ENCODE measurements around the gene MYCN.

DNA sequence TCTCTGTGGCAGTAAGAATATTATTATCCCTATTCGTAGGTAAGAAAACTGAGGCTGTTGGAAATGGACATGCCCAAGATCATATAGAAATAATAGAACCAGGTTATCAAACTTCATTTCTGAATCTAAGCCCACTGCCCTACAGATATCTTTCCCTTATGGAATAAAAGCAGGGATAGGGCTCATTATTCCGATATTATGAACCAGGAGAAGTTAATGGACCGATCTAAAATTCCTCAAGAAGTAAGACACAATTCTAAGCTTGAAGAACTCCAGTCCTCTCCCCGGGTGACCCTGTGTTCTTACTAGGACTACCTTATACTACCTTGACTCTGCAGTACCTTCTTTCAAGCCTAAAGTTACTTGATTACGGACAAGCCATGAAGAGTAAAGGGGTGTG is 8.4 kb upstream of the MYCN start:
- TF ChIP-seq POLR2A (IDR thresholded peaks at IDR 0.05), result no peak
- TF ChIP-seq, protein P1, sequence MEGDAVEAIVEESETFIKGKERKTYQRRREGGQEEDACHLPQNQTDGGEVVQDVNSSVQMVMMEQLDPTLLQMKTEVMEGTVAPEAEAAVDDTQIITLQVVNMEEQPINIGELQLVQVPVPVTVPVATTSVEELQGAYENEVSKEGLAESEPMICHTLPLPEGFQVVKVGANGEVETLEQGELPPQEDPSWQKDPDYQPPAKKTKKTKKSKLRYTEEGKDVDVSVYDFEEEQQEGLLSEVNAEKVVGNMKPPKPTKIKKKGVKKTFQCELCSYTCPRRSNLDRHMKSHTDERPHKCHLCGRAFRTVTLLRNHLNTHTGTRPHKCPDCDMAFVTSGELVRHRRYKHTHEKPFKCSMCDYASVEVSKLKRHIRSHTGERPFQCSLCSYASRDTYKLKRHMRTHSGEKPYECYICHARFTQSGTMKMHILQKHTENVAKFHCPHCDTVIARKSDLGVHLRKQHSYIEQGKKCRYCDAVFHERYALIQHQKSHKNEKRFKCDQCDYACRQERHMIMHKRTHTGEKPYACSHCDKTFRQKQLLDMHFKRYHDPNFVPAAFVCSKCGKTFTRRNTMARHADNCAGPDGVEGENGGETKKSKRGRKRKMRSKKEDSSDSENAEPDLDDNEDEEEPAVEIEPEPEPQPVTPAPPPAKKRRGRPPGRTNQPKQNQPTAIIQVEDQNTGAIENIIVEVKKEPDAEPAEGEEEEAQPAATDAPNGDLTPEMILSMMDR (IDR thresholded peaks at IDR 0.05), result no peak

All from prostate gland (tissue), 2 donors.